DMS114 treated with DMSO at 0.1 percent for 48 hours (cell line): ENCODE data around the gene ARTN.

Source experiments
- DNase-seq: peaks from one replicate; lab custom pipeline; 2025; ENCODE audit not compliant: unreplicated experiment; lab: John Stamatoyannopoulos, UW

ARTN gene

GRCh38 chr1:43924516-43924915, 9.1 kb upstream of the ARTN start:
- DNase-seq = no peak

GRCh38 chr1:43925846-43926245, 7.8 kb upstream of the ARTN start:
- DNase-seq = no peak

GRCh38 chr1:43930168-43930948, 3.2 kb upstream of the ARTN start:
- no peak for DNase-seq

- no peak for DNase-seq
These were observed 2.7 kb upstream of the ARTN start for GRCh38 chr1:43930949-43931275.

- no peak for DNase-seq
These were observed 1.6 kb upstream of the ARTN start for GRCh38 chr1:43931711-43932660.

- no peak for DNase-seq
These were observed 715 bp upstream of the ARTN start for GRCh38 chr1:43932786-43933385.

GRCh38 chr1:43934101-43934985, 742 bp downstream of the ARTN start:
- DNase-seq = peak; percentile 24

- DNase-seq = no peak
These were observed 1.4 kb downstream of the ARTN start for GRCh38 chr1:43934986-43935324.

GRCh38 chr1:43935711-43936427, 2.3 kb downstream of the ARTN start:
- DNase-seq = no peak

GRCh38 chr1:43936431-43937151, 3.0 kb downstream of the ARTN start:
- DNase-seq = no peak

GRCh38 chr1:43937179-43937865, 3.7 kb downstream of the ARTN start:
- no peak for DNase-seq

- DNase-seq = no peak
These were observed 4.8 kb downstream of the ARTN start for GRCh38 chr1:43938383-43938782.

- DNase-seq = no peak
These were observed 5.4 kb downstream of the ARTN start for GRCh38 chr1:43938892-43939587.

GRCh38 chr1:43942411-43942810, 8.8 kb downstream of the ARTN start:
- no peak for DNase-seq

- DNase-seq = no peak
These were observed 11.3 kb downstream of the ARTN start for GRCh38 chr1:43944860-43945259.

GRCh38 chr1:43945674-43946235, 12.2 kb downstream of the ARTN start:
- DNase-seq = no peak

- peak; percentile 90 for DNase-seq
These were observed 12.8 kb downstream of the ARTN start, which contains the start of gene IPO13 for GRCh38 chr1:43946236-43947060. Gene IPO13 (plus strand): TSS chr1:43946950. CDS start chr1:43947601, 651 bp downstream.
